Lower leg skin (tissue), 4 donors: ENCODE data around the gene CYP2U1. TPM values are rescaled to one million over a fixed set of nuclear protein-coding genes. Genes with fewer than 3 reads are reported as not detected.
A peak's percentile ranks its signal among the peaks of the same experiment; 100 is the strongest.
"Not testable (repeated sequence)": the region's sequence is repeated elsewhere in the genome, so short reads cannot be mapped to it uniquely, and the experiment has no call there.

Experiments used
- DNase-seq, 2 donors: peaks; one replicate each; pipeline ENCODE4 v3.0.0-alpha.2; 2019; ENCODE audit warnings: low spot score in 2 of 2
- H3K4me3 ChIP-seq: fragments of 200-600 bp; sonication (generic); 2 replicates; pipeline ENCODE4 v1.5.1; 2017; ENCODE audit warnings: mild to moderate bottlenecking, low read depth; ENCODE audit not compliant: poor library complexity, severe bottlenecking
- POLR2A ChIP-seq, 2 donors: fragments of 450-650 bp; IDR thresholded peaks; one replicate each; pipeline ENCODE4 v1.6.1; 2016 to 2017; ENCODE audit warnings: antibody characterized with exemption in 2 of 2, mild to moderate bottlenecking in 1 of 2, moderate library complexity in 1 of 2
- WGBS, 2 donors: methylation state at CpG; one replicate each; pipeline ENCODE4 v1.1.5; 2018; 5-methylcytosine and 5-hydroxymethylcytosine counted together
- intact Hi-C: fragments of 100-400 bp; cut with DNase I; formaldehyde crosslinking; loops from one replicate; pipeline ENCODE4 v1.15.0; 2023; ENCODE audit warnings: low total_unique reads
- total RNA-seq, 4 donors: library from RNA; depleted of rRNA; stranded (reverse); fragments of >200 nt; gene quantifications; one replicate each; pipeline ENCODE4 v1.1.0, GENCODE V29; 2016
- TF ChIP-seq, protein P1 (sequence below), 3 donors: fragments of 450-650 bp; IDR thresholded peaks; one replicate each; pipeline ENCODE4 v1.5.1; 2016; ENCODE audit warnings: antibody characterized with exemption in 3 of 3, mild to moderate bottlenecking in 3 of 3, moderate library complexity in 2 of 3

Gene CYP2U1
- total RNA-seq, 4 donors from 2014 or later: 2.2 to 5.8 (median 4.8) TPM

GRCh38 chr4:107922486-107923473 is 8.6 kb upstream of the CYP2U1 start:
- intact Hi-C loops: no loop called here
- no peak for DNase-seq
- TF ChIP-seq POLR2A (IDR thresholded peaks at IDR 0.05): no peak
- TF ChIP-seq, protein P1, sequence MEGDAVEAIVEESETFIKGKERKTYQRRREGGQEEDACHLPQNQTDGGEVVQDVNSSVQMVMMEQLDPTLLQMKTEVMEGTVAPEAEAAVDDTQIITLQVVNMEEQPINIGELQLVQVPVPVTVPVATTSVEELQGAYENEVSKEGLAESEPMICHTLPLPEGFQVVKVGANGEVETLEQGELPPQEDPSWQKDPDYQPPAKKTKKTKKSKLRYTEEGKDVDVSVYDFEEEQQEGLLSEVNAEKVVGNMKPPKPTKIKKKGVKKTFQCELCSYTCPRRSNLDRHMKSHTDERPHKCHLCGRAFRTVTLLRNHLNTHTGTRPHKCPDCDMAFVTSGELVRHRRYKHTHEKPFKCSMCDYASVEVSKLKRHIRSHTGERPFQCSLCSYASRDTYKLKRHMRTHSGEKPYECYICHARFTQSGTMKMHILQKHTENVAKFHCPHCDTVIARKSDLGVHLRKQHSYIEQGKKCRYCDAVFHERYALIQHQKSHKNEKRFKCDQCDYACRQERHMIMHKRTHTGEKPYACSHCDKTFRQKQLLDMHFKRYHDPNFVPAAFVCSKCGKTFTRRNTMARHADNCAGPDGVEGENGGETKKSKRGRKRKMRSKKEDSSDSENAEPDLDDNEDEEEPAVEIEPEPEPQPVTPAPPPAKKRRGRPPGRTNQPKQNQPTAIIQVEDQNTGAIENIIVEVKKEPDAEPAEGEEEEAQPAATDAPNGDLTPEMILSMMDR (IDR thresholded peaks at IDR 0.05): no peak
- 74 to 82% methylated on average over 4 of the region's 4 CpGs for WGBS, 2 donors
- no peak overlapping the region for H3K4me3 ChIP-seq

DNA sequence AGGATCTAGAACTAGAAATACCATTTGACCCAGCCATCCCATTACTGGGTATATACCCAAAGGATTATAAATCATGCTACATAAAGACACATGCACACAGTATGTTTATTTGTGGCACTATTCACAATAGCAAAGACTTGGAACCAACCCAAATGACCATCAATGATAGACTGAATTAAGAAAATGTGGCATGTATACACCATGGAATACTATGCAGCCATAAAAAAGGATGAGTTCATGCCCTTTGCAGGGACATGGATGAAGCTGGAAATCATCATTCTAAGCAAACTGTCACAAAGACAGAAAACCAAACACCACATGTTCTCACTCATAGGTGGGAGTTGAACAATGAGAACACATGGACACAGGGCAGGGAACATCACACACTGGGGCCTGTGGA is 5.6 kb upstream of the CYP2U1 start:
- DNase-seq, intact Hi-C loops: not testable (repeated sequence)

GRCh38 chr4:107926875-107927274 is 4.5 kb upstream of the CYP2U1 start:
- 80 to 88% methylated on average over 4 of the region's 4 CpGs for WGBS, 2 donors
- intact Hi-C loops, H3K4me3 ChIP-seq, DNase-seq: not testable (repeated sequence)

More for the DNA sequence above, 5.6 kb upstream of the CYP2U1 start:
- H3K4me3 ChIP-seq: not testable (repeated sequence)

- no peak for TF ChIP-seq POLR2A (IDR thresholded peaks at IDR 0.05)
- TF ChIP-seq, protein P1 (IDR thresholded peaks at IDR 0.05): no peak
- peak overlapping the region; percentile 66 for H3K4me3 ChIP-seq
- DNase-seq: peak; percentile 14 to 83
- intact Hi-C loops: no loop called here
- 2 to 5% methylated on average over 29 to 32 of the region's 45 CpGs for WGBS, 2 donors
Observed at GRCh38 chr4:107931775-107932321, 499 bp downstream of the CYP2U1 start.

- TF ChIP-seq, protein P1 (IDR thresholded peaks at IDR 0.05): no peak
- TF ChIP-seq POLR2A (IDR thresholded peaks at IDR 0.05): no peak
Observed at GRCh38 chr4:107935246-107935645, 3.9 kb downstream of the CYP2U1 start.

GRCh38 chr4:107937040-107937439 is 5.7 kb downstream of the CYP2U1 start:
- no peak for DNase-seq
- H3K4me3 ChIP-seq: no peak overlapping the region
- TF ChIP-seq POLR2A (IDR thresholded peaks at IDR 0.05): no peak
- TF ChIP-seq, protein P1 (IDR thresholded peaks at IDR 0.05): no peak
- intact Hi-C loops: no loop called here
- WGBS, 2 donors: 89 to 91% methylated on average over 2 of the region's 2 CpGs

More at GRCh38 chr4:107935246-107935645, 3.9 kb downstream of the CYP2U1 start:
- intact Hi-C loops: no loop called here
- H3K4me3 ChIP-seq: no peak overlapping the region
- no peak for DNase-seq
